Caco-2 (cell line): Measurements from ENCODE around the gene GTF3C4. TPM values are rescaled to one million over a fixed set of nuclear protein-coding genes. Genes with fewer than 3 reads are reported as not detected.

Experiments used
- BruUV-seq: library from RNA; stranded (reverse); fragments of 400-500 nt; replicated peaks from 2 replicates; lab custom pipeline; 2021; lab: Mats Ljungman, UMichigan
- CTCF ChIA-PET: fragments of 300-600 bp; sonication (Branson Sonifier 250); formaldehyde crosslinking; loops from one replicate; lab custom pipeline; 2022; ENCODE audit warnings: antibody characterized with exemption; lab: Charles Lee
- POLR2A ChIA-PET: fragments of 300-600 bp; sonication (Branson Sonifier 250); formaldehyde crosslinking; loops from one replicate; lab custom pipeline; 2022; ENCODE audit warnings: antibody characterized with exemption; lab: Charles Lee
- DNase-seq, 2 experiments: peaks; one replicate each; pipeline versions ENCODE4 v3.0.0 to v3.0.0-alpha.2; 2020 to 2022
- H3K27me3 ChIP-seq: replicated peaks from 2 replicates; pipeline ENCODE4 v1.6.0; 2011; ENCODE audit warnings: low read length; ENCODE audit not compliant: control insufficient read depth, insufficient read depth
- H3K36me3 ChIP-seq: 2 replicates; pipeline ENCODE4 v1.5.1; 2011; ENCODE audit warnings: low read length; ENCODE audit not compliant: control insufficient read depth, insufficient read depth
- H3K4me1 ChIP-seq: fragments of 250-450 bp; sonication (Bioruptor Pico); 2 replicates; pipeline ENCODE4 v1.5.1; 2020; ENCODE audit warnings: mild to moderate bottlenecking
- H3K4me3 ChIP-seq: 2 replicates; pipeline ENCODE4 v1.5.1; 2011; ENCODE audit warnings: low read depth, mild to moderate bottlenecking, control low read depth, low read length
- H3K9me3 ChIP-seq: fragments of 250-450 bp; sonication (Bioruptor Pico); 2 replicates; pipeline ENCODE4 v1.5.1; 2020; ENCODE audit warnings: mild to moderate bottlenecking, moderate library complexity
- H3K27ac Mint-ChIP-seq: one replicate; pipeline ENCODE4 v1.8.0; 2022; ENCODE audit warnings: mixed read lengths; ENCODE audit not compliant: unreplicated experiment
- H3K27me3 Mint-ChIP-seq: one replicate; pipeline ENCODE4 v1.8.0; 2022; ENCODE audit warnings: mixed read lengths; ENCODE audit not compliant: insufficient read depth, unreplicated experiment
- H3K36me3 Mint-ChIP-seq: one replicate; pipeline ENCODE4 v1.8.0; 2022; ENCODE audit warnings: mild to moderate bottlenecking, mixed read lengths; ENCODE audit not compliant: insufficient read depth, unreplicated experiment
- H3K4me1 Mint-ChIP-seq: one replicate; pipeline ENCODE4 v1.8.0; 2022; ENCODE audit warnings: low read depth, mixed read lengths; ENCODE audit not compliant: unreplicated experiment
- H3K4me3 Mint-ChIP-seq: one replicate; pipeline ENCODE4 v1.8.0; 2022; ENCODE audit warnings: mild to moderate bottlenecking, moderate library complexity, mixed read lengths; ENCODE audit not compliant: unreplicated experiment
- H3K9me3 Mint-ChIP-seq: one replicate; pipeline ENCODE4 v1.8.0; 2022; ENCODE audit warnings: mixed read lengths; ENCODE audit not compliant: unreplicated experiment
- intact Hi-C: fragments of 100-400 bp; cut with micrococcal nuclease; formaldehyde crosslinking; loops from one replicate; pipeline ENCODE4 v1.10.0; 2022; ENCODE audit not compliant: unreplicated experiment
- total RNA-seq: library from RNA; stranded (reverse); gene quantifications from 2 replicates; pipeline ENCODE4 v1.2.3, GENCODE V29; 2022
- TF ChIP-seq, protein P1 (sequence below), 2 experiments: fragments of 200-600 bp in 1 of 2; IDR thresholded peaks; 1 replicate in 1 of 2; 2 replicates in 1 of 2; pipeline versions ENCODE4 v1.5.1 to v1.8.0; 2011 to 2022; ENCODE audit warnings: antibody characterized with exemption in 1 of 2, control low read depth in 1 of 2, inconsistent platforms in 1 of 2, low read depth in 1 of 2, low read length in 1 of 2, mild to moderate bottlenecking in 1 of 2, moderate library complexity in 1 of 2; ENCODE audit not compliant: insufficient read depth in 1 of 2, severe bottlenecking in 1 of 2, unreplicated experiment in 1 of 2

Gene GTF3C4
- total RNA-seq, 1 experiment from 2014 or later: 23.6 TPM

DNA sequence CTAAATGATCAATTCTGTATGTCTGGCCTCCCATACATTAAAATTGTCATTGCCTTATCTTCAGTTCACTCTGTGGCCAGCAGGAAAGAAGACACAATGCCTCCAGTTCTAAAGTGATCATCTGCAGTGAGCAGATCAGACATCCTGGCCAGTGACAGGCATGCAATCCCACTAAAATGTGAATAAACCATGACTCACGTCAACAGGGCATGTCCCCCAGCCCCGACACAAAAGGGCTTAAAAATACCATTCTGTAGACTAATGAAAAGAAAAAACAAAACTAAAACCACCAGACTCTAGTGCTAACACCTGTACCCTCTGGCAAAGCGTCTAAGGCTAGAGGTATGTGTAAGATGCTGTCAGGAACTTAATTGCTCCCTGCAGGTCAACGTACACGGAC, 39.0 kb upstream of the GTF3C4 start:
- DNase-seq: no peak
- H3K9me3 ChIP-seq: no peaks in the 10 kb centered on the region
- peaks cover 1% of the 10 kb centered on the region; the same call in 1 of the 2 replicates for H3K36me3 ChIP-seq
- H3K27me3 ChIP-seq: no peaks in the 10 kb centered on the region
- Mint-ChIP-seq H3K27me3 (no peaks in the 10 kb centered on the region), H3K9me3 (no peaks in the 10 kb centered on the region), H3K4me3 (no peak overlapping the region), H3K36me3 (peaks cover 69% of the 10 kb centered on the region), H3K27ac (no peak overlapping the region), H3K4me1 (no peaks in the 10 kb centered on the region)
- POLR2A ChIA-PET: no interaction called here
- no peak overlapping the region for H3K4me3 ChIP-seq
- TF ChIP-seq, protein P1, sequence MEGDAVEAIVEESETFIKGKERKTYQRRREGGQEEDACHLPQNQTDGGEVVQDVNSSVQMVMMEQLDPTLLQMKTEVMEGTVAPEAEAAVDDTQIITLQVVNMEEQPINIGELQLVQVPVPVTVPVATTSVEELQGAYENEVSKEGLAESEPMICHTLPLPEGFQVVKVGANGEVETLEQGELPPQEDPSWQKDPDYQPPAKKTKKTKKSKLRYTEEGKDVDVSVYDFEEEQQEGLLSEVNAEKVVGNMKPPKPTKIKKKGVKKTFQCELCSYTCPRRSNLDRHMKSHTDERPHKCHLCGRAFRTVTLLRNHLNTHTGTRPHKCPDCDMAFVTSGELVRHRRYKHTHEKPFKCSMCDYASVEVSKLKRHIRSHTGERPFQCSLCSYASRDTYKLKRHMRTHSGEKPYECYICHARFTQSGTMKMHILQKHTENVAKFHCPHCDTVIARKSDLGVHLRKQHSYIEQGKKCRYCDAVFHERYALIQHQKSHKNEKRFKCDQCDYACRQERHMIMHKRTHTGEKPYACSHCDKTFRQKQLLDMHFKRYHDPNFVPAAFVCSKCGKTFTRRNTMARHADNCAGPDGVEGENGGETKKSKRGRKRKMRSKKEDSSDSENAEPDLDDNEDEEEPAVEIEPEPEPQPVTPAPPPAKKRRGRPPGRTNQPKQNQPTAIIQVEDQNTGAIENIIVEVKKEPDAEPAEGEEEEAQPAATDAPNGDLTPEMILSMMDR (IDR thresholded peaks at IDR 0.05; ENCODE audit: insufficient read depth in 1 of 2, low read depth in 1 of 2, low read length in 1 of 2, severe bottlenecking in 1 of 2, unreplicated experiment in 1 of 2): no peak
- no peaks in the 10 kb centered on the region for H3K4me1 ChIP-seq
- intact Hi-C loops: no loop called here
- CTCF ChIA-PET: no interaction called here
- no TSS peak for BruUV-seq

DNA sequence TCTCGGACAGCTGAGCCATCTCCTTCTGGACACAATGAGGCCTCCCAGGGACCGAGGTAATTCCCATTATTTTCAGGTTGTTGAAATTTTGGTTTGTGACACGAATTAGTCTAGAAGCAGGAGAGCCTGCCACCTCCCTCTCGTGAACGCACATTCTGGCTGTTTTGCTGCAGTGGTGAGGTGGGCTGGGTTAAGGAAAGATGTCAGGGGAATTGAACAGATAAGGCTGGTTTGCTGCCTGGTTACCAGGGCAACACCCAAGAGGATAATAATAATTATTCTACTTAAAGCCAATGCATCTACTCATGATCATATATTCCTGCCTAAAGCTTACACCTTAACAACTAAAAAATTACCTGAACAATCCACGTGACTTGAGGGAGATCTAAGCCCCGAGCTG, 38.6 kb upstream of the GTF3C4 start:
- Mint-ChIP-seq H3K4me3 (no peak overlapping the region), H3K9me3 (no peaks in the 10 kb centered on the region), H3K36me3 (peaks cover 65% of the 10 kb centered on the region), H3K27me3 (no peaks in the 10 kb centered on the region), H3K27ac (no peak overlapping the region), H3K4me1 (no peaks in the 10 kb centered on the region)
- DNase-seq: no peak
- Histone ChIP-seq H3K9me3 (no peaks in the 10 kb centered on the region), H3K27me3 (no peaks in the 10 kb centered on the region), H3K4me3 (no peak overlapping the region), H3K4me1 (no peaks in the 10 kb centered on the region), H3K36me3 (peaks cover 1% of the 10 kb centered on the region; the same call in 1 of the 2 replicates)
- POLR2A ChIA-PET: no interaction called here
- intact Hi-C loops: no loop called here
- BruUV-seq: no TSS peak
- TF ChIP-seq, protein P1 (IDR thresholded peaks at IDR 0.05; ENCODE audit: insufficient read depth in 1 of 2, low read depth in 1 of 2, low read length in 1 of 2, severe bottlenecking in 1 of 2, unreplicated experiment in 1 of 2): no peak
- CTCF ChIA-PET: no interaction called here

DNA sequence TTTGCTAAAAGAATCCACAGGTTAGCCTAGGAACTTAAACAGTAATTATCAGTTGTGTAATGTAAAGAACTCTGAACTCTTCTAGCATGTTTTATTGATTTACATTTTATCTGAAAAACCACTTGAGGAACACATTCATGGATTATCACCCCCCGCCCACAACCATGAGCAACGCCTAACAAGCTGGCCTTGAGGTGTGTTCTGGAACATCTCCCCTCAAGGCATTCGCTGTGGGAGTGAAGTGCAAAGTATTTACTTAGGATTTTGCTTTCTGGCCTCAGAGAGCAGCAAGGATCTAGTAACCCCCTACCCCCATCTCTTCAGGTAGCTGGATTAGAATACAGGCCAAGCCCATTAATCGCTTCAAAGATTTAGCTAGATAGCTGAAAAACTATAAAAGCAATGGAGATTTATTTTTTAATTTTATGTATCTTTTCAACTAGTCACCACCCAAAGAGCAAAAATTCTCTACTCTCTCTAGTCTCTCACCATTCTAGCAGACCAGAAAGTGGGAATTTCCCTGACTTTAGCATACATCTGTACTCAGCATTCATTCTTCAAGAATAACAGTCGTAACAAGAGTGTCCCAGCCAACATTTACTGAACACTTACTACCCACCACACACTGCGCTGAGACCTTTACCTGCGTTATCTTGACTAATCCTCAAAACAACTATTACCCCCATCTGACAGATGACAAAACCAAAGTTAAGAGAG, 37.7 kb upstream of the GTF3C4 start:
- H3K4me3 ChIP-seq: no peak overlapping the region
- ChIA-PET POLR2A (no interaction called here), CTCF (no interaction called here)
- Mint-ChIP-seq H3K36me3 (peaks cover 66% of the 10 kb centered on the region), H3K9me3 (no peaks in the 10 kb centered on the region), H3K27ac (no peak overlapping the region), H3K27me3 (no peaks in the 10 kb centered on the region), H3K4me3 (no peak overlapping the region), H3K4me1 (no peaks in the 10 kb centered on the region)
- no peaks in the 10 kb centered on the region for H3K4me1 ChIP-seq
- BruUV-seq: no TSS peak
- TF ChIP-seq, protein P1 (IDR thresholded peaks at IDR 0.05; ENCODE audit: insufficient read depth in 1 of 2, low read depth in 1 of 2, low read length in 1 of 2, severe bottlenecking in 1 of 2, unreplicated experiment in 1 of 2): no peak
- no peaks in the 10 kb centered on the region for H3K27me3 ChIP-seq
- intact Hi-C loops: no loop called here
- H3K36me3 ChIP-seq: peaks cover under 1% of the 10 kb centered on the region; the same call in 1 of the 2 replicates
- no peaks in the 10 kb centered on the region for H3K9me3 ChIP-seq
- no peak for DNase-seq
